ENCODE data around the gene GPAM.

The GPAM gene

GRCh38 chr10:112223725-112224124 is 40.2 kb upstream of the GPAM start:
- DNase-seq (ENCODE audit: low read depth), result no peak
- H3K4me3 ChIP-seq (ENCODE audit: low read depth, low read length), result no peak overlapping the region
- TF ChIP-seq, protein P1, sequence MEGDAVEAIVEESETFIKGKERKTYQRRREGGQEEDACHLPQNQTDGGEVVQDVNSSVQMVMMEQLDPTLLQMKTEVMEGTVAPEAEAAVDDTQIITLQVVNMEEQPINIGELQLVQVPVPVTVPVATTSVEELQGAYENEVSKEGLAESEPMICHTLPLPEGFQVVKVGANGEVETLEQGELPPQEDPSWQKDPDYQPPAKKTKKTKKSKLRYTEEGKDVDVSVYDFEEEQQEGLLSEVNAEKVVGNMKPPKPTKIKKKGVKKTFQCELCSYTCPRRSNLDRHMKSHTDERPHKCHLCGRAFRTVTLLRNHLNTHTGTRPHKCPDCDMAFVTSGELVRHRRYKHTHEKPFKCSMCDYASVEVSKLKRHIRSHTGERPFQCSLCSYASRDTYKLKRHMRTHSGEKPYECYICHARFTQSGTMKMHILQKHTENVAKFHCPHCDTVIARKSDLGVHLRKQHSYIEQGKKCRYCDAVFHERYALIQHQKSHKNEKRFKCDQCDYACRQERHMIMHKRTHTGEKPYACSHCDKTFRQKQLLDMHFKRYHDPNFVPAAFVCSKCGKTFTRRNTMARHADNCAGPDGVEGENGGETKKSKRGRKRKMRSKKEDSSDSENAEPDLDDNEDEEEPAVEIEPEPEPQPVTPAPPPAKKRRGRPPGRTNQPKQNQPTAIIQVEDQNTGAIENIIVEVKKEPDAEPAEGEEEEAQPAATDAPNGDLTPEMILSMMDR (IDR thresholded peaks at IDR 0.05; ENCODE audit: low read depth, low read length, missing control alignments), result no peak
- in situ Hi-C loops (cut with HindIII; ENCODE audit: low sequenced_read_pairs), result no loop called here

DNA sequence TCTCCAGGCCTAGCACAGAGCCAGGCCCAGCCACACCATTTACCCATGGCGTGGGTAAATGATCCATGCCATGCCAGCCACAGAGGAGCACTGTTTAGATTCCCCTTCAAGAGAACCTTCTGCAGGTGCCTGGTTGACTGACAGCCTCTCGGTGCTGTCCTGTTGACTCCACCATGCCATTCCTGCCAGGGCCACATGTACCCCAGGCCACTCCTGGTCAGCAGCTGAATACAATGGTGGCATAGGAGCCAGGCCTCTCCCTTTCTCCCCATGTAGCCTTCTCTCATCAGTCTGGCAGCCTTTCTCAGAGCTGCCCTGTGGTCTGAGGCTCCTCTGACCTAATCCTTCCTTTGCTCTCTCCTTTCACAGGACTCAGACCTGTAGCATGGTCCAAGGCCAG is 39.2 kb upstream of the GPAM start:
- H3K4me3 ChIP-seq (ENCODE audit: low read depth, low read length), result no peak overlapping the region
- in situ Hi-C loops (cut with HindIII; ENCODE audit: low sequenced_read_pairs), result no loop called here
- DNase-seq (ENCODE audit: low read depth), result no peak
- TF ChIP-seq, protein P1 (IDR thresholded peaks at IDR 0.05; ENCODE audit: low read depth, low read length, missing control alignments), result no peak

DNA sequence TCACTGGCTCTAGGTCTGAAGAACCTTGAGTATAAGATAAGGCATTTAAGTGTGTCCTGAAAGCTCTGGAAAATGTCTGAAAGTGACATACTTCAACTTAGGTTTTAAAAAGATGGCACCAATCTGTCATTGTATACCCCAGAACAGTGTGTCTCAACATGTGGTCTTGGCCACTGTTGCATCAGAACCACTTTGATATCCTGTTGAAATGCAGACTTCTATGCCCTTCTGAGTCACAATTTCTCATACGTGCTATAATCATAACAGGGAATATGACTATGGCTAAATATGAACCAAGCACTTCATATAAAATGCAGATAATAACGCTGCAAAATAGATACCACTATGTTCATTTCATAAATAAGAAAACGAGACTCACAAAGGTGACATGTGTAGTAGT is 38.0 kb upstream of the GPAM start:
- in situ Hi-C loops (cut with HindIII; ENCODE audit: low sequenced_read_pairs), result no loop called here
- DNase-seq (ENCODE audit: low read depth), result no peak
- TF ChIP-seq, protein P1 (IDR thresholded peaks at IDR 0.05; ENCODE audit: low read depth, low read length, missing control alignments), result no peak
- no peak overlapping the region for H3K4me3 ChIP-seq (ENCODE audit: low read depth, low read length)

DNA sequence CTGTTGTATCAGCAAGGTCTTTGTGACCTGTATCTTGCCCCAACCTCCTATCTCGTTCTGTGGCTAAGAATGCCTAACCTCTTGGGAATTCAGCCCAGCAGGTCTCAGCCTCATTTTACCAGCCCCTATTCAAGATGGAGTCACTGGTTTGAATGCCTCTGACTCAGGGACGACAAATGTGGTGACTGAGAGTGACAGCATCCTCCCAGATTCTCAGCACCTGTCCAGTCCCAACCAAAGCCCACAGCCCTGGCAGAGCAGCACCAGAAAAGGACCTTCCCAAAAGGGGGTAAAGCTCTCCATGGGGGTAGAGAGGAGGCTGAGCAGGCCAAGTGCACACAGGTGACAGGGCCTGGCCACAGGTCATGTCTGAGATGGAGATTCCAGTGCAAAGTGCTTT is 35.4 kb upstream of the GPAM start:
- H3K4me3 ChIP-seq (ENCODE audit: low read depth, low read length), result no peak overlapping the region
- TF ChIP-seq, protein P1 (IDR thresholded peaks at IDR 0.05; ENCODE audit: low read depth, low read length, missing control alignments), result no peak
- no peak for DNase-seq (ENCODE audit: low read depth)
- in situ Hi-C loops (cut with HindIII; ENCODE audit: low sequenced_read_pairs), result no loop called here

- DNase-seq (ENCODE audit: low read depth), result no peak
- H3K4me3 ChIP-seq (ENCODE audit: low read depth, low read length), result no peak overlapping the region
- TF ChIP-seq, protein P1 (IDR thresholded peaks at IDR 0.05; ENCODE audit: low read depth, low read length, missing control alignments), result no peak
- in situ Hi-C loops (cut with HindIII; ENCODE audit: low sequenced_read_pairs), result no loop called here
These were observed 34.4 kb upstream of the GPAM start for GRCh38 chr10:112218036-112218390.

GRCh38 chr10:112217386-112218035 is 33.9 kb upstream of the GPAM start:
- no peak for DNase-seq (ENCODE audit: low read depth)
- H3K4me3 ChIP-seq (ENCODE audit: low read depth, low read length), result no peak overlapping the region
- in situ Hi-C loops (cut with HindIII; ENCODE audit: low sequenced_read_pairs), result no loop called here
- TF ChIP-seq, protein P1 (IDR thresholded peaks at IDR 0.05; ENCODE audit: low read depth, low read length, missing control alignments), result no peak

Data from astrocyte of the cerebellum (primary cell).